SU-DHL-6 (cell line): ENCODE measurements around the gene TRIM66.

ENCODE experiments used
- CTCF ChIP-seq: fragments of 200-600 bp; sonication (generic); IDR thresholded peaks from one replicate; pipeline ENCODE4 v1.5.1; 2017; ENCODE audit warnings: antibody characterized with exemption, mild to moderate bottlenecking, low read length, moderate library complexity; ENCODE audit not compliant: insufficient read depth, poor library complexity, severe bottlenecking
- EZH2phosphoT487 ChIP-seq: fragments of 200-600 bp; sonication (generic), shearing (Covaris generic); conservative IDR thresholded peaks from 2 replicates; pipeline ENCODE4 v1.6.1; 2018; ENCODE audit warnings: mild to moderate bottlenecking, antibody characterized with exemption, low read length, moderate library complexity, mixed read lengths

DNA sequence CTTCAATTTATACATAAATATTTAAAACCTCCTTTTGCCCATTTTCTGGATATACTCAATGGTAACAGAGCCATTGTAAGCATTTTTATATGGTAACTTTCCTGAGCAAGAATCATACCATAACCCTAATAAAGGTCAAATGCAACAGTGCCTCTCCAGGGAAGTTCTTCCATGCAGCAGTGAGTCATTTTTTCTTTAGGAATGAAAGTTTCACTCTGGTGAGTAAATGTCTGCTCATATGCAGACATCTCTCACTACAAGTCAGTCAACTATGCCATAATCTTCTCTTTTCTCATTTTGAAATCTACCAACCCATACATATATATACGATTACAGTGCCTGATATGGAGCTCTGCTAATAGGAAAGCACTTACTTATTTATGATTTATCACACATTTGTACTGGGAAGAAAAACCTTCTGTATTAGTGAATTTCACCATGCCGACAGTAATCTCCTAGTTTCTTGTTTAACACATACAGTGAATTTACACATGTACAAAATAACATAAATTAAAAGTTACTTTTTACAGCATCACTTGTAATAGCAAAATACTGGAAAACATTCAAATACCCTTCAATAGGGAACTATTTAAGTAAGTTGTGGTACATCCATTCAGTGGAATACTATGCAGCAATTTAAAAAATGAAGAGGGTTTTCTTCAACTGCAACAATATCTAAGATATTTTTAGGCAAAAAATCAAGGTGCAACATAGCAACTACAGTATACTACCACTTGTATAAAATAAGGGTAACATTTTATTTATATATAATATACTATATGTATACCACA is 104.5 kb downstream of the TRIM66 start:
- TF ChIP-seq CTCF = no peak
- TF ChIP-seq EZH2phosphoT487 = no peak
